Body of pancreas (tissue), 4 donors: ENCODE data around the gene CNPPD1.

ENCODE experiments used
- CTCF ChIP-seq, 7 experiments: fragments of 450-650 bp in 4 of 7; fragments of 200-600 bp in 3 of 7; sonication (generic) in 3 of 7; IDR thresholded peaks; one replicate each; pipeline ENCODE4 v1.5.1; 2016 to 2019; ENCODE audit warnings: antibody characterized with exemption in 7 of 7
- POLR2A ChIP-seq, 3 donors: fragments of 450-650 bp; IDR thresholded peaks; one replicate each; pipeline ENCODE4 v1.6.1; 2016; ENCODE audit warnings: antibody characterized with exemption in 3 of 3, mild to moderate bottlenecking in 2 of 3

GRCh38 chr2:219205981-219206327, 29.2 kb upstream of the CNPPD1 start:
- no peak for TF ChIP-seq CTCF (IDR thresholded peaks at IDR 0.05)
- TF ChIP-seq POLR2A (IDR thresholded peaks at IDR 0.05), result no peak
